ENCODE measurements around the gene PTPRG. TPM values are rescaled to one million over a fixed set of nuclear protein-coding genes. Genes with fewer than 3 reads are reported as not detected.

The PTPRG gene
- total and polyA plus RNA-seq, 2 of the 13 experiments (the other 11 are each of a cell fraction or from before 2014, with no cell fraction given): 8.0 to 25.3 TPM

DNA sequence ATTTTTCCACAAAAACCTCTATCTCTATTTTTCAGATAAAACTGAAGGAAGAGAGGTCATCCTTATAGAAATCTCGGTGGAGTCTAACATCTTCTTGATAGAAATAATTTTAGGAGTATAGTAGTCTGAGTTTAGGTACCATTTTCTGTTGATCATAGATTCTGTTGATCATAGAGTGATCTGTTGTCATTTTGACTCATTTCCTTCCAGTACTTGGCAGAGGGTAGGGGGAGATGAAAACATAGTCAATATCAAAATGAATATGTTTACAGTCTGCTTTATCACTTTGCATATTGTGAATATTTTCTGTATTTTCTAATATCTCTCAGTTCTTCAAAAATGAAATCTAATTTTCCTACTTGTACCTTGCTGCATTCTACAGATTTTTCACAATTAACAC is 458.5 kb downstream of the PTPRG start (continued):
- TF ChIP-seq ZNF687 (CRISPR knock-in tag; IDR thresholded peaks at IDR 0.05) (no peak), ZBTB38 (CRISPR knock-in tag; IDR thresholded peaks at IDR 0.05) (no peak), ZBTB26 (CRISPR knock-in tag; IDR thresholded peaks at IDR 0.05; ENCODE audit: borderline replicate concordance) (no peak), ZNF629 (CRISPR knock-in tag; conservative IDR thresholded peaks at IDR 0.05) (no peak), BHLHE40 (IDR thresholded peaks at IDR 0.05; ENCODE audit: low read length) (no peak)

DNA sequence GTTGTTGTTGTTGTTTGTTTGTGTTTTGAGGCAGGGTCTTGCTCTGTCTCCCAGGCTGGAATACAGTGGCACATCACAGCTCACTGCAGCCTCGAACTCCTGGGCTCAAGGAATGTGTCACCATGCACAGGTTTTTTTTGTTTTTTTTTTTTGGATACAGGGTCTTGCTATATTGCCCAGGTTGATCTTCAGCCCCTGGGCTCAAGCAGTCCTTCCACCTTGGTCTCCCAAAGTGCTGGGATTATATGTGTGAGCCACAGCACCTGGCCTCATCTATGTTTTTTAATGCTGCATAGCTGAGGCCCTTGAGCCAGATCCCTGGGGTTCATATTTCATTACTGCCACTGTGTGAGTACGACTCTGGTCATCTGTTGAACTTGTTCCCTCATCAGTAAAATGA is 459.3 kb downstream of the PTPRG start:
- H4K20me1 ChIP-seq (ENCODE audit: insufficient read depth, low read length): no peaks in the 10 kb centered on the region
- H2AFZ ChIP-seq (ENCODE audit: low read length): no peak overlapping the region
- intact Hi-C loops (cut with micrococcal nuclease; ENCODE audit: unreplicated experiment) (no loop called here), in situ Hi-C loops (cut with HindIII; ENCODE audit: extremely low pct_ligation_motif_present, low pct_unique_long_range_greater_than_20kb) (no loop called here)
- no peaks in the 10 kb centered on the region for H3K79me2 ChIP-seq (ENCODE audit: insufficient read depth, low read length)
- POLR2A ChIA-PET: no interaction called here
- H3K4me2 ChIP-seq (ENCODE audit: low read depth, low read length): no peak overlapping the region
- DNase-seq (ENCODE audit: low spot score) (no peak), ATAC-seq (no peak), FAIRE-seq (no peak)
- H3K9ac ChIP-seq (ENCODE audit: insufficient read depth, low read depth, low read length): no peak overlapping the region
- WGBS (ENCODE audit: low lambda C conversion rate): 93% methylated on average over 2 of the region's 2 CpGs
- no TSS peak for BruUV-seq (replicated peaks)
- no peaks in the 10 kb centered on the region for H3K9me3 ChIP-seq (ENCODE audit: low read length)
- no peaks in the 10 kb centered on the region for H3K27me3 ChIP-seq (ENCODE audit: control insufficient read depth in 1 of 2, insufficient read depth in 2 of 2, low read length in 2 of 2)
- no peak overlapping the region for H3K4me3 ChIP-seq (replicated peaks in 1 of 3; ENCODE audit: insufficient read depth in 1 of 3, low read depth in 2 of 3, low read length in 3 of 3)
- peaks cover 9% of the 10 kb centered on the region for H3K4me1 ChIP-seq (ENCODE audit: insufficient read depth, low read length)
- CTCF ChIA-PET (ENCODE audit: low intra/inter-chr PET ratio, low total read pairs): no interaction called here
- H3K27ac ChIP-seq (ENCODE audit: extremely low read length, insufficient read depth, low read length): no peak overlapping the region
- 0 out of 5 replicates have a peak, but pooled peaks cover 0 to 5% of the 10 kb centered on the region in 2 experiments for H3K36me3 ChIP-seq (replicated peaks in 1 of 2; ENCODE audit: control insufficient read depth in 1 of 2, insufficient read depth in 2 of 2, low read length in 2 of 2)
- TF ChIP-seq HOXA5 (CRISPR knock-in tag; IDR thresholded peaks at IDR 0.05): no peak
- TF ChIP-seq ATF7 (IDR thresholded peaks at IDR 0.05): no peak
- TF ChIP-seq ATF7 (CRISPR knock-in tag; IDR thresholded peaks at IDR 0.05): no peak

Measured in HepG2 (cell line).